ENCODE data around the gene EEF1AKMT4.

Gene EEF1AKMT4

GRCh38 chr3:184249412-184250166, at the start of gene EEF1AKMT4:
Gene EEF1AKMT4 (plus strand): TSS chr3:184249672. CDS start chr3:184249695, 23 bp downstream.
- DNase-seq, result peak; percentile 98

DNA sequence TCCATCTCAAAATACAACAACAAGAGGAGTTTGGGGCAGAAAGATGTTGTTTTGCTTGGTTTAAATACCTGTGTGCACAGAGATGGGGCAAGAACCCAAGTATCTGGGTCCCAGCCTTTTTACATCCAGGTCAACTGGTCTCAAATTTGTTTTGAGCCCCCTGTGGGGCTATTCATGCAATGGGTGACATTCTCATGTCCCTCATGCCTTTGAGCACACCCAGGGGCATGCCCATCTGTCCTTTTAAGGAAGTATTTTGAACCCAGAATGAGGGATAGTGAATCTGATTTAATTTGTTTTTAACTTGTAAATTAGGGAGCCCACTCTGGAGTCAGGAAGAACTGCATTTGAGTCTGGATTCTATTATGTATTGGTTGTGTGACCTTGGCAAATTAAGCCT, 48.6 kb upstream of the EEF1AKMT4 start:
- DNase-seq, result no peak

GRCh38 chr3:184203526-184203925, 45.9 kb upstream of the EEF1AKMT4 start:
- no peak for DNase-seq

DNA sequence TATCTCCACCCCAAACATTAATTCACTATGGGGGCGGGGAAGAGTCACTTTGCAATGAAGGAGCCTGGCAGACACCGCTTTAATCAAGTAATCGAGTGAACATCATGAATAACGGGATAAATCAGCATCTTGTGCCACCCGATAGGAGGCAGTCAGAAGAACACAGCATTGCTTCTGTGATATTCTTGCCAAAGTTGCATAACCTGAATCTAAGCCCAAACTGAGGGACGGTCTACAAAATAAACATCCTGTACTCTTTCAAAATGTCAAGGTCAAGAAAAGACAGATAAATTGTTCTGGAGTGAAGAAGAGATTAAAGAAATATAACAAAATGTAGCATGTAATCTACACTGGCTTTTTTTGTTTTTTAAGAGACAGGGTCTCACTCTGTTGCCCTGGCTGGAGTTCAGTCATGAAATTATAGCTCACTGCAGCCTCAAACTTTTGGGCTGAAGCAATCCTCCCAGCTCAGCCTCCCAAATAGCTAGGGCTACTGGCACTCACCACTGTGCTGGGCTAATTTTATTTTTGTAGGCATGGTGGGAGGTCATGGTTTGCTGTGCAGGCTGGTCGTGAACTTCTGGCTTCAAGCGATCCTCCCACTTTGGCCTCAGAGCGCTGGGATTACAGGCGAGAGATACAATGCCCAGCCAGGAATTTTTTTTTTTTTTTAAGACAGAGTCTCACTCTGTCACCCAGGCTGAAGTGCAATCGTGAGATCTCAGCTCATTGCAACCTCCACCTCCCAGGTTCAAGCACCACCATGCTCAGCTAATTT, 40.1 kb upstream of the EEF1AKMT4 start:
- no peak for DNase-seq

DNA sequence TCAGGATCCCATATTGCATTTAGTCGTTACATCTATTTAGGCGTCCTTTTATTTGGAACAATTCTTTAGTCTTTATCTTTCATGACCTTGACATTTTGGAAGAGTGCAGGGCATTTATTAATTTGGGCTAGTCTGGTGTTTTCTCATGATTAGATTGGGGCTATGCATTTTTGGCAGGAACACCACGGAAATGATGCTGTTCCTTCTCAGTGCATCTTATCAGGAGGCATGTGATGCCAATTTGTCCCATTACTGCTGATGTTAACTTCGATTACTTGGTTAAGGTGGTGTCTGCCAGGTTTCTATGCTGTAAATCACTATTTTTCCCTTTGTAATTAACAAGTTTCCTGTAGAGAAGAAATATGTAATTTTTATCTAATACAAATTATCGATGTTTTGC, 38.2 kb upstream of the EEF1AKMT4 start:
- DNase-seq, result no peak

- no peak for DNase-seq
Measured at GRCh38 chr3:184211718-184212117, 37.8 kb upstream of the EEF1AKMT4 start.

DNA sequence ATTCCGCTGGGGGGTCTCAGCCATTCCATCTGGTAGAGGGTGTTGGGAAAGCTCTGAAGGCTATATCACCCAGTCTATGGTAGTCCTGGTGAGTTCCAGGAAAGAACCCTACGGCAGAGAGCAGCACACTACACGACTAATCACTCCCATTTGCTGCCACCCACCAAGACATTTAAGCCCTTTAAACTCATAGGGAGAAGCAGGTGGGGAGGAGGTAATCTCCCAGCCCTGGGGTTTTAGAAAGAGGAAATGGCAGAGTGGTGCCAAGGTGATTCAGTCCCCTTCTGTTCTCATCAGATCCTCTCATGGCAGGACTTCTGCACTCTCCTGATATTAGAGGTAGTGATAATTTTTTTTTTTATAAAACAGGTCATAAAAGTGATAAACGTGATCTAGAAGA, 30.7 kb upstream of the EEF1AKMT4 start:
- no peak for DNase-seq

DNA sequence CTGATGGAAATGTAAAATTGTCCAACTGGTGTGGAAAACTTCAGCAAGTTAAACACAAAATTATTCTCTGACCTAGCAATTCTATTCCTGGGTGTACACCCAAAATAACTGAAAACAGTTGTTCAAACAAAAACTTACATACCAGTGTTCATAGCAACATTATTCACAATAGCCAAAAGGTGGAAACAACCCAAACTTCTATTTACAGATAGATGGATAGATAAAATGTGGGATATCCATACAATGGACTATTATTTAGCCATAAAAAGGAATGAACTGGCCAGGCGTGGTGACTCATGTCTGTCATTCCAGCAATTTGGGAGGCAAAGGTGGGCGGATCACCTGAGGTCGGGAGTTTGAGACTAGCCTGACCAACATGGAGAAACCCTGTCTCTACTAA, 27.0 kb upstream of the EEF1AKMT4 start:
- DNase-seq, result no peak

DNA sequence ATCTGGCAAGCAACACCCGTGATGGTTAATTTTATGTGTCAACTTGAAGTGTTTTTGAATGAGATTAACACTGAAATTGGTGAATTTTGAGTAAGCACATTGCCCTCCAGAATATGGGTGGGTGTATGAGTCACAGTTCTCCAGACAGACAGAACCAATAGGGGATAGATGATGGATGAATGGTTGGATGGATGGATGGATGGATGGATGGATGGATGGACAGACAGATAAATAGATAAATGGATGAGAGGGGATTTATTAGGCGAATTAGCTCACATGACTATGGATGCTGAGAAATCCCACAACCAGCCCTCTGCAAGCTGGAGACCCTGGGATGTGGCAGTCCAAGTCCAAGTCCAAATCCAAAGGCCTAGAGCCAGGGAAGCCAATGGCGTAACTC, 25.5 kb upstream of the EEF1AKMT4 start:
- no peak for DNase-seq

DNA sequence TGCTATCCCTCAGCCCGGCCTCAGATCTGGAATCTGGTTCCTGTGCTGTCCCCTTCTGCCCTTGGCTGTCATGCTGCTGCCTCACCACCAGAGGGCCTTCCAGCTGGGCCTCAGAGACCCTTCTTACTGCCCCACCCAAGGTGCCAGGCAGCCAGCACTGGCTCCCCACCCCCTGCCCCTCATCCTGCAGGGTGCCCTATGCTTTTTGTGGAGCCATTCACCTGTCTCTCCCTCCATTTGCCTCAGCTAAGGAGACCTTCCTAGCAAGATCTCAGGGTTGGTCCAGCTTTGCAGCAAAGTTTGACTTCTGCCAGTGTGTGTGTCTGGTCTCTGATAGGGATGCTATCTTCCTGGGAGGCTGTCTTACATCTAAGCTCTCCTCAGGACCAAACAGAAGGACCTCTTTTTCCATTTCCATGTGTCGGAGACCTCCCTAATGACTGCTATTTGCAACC, 22.0 kb upstream of the EEF1AKMT4 start:
- peak; percentile 11 for DNase-seq

DNA sequence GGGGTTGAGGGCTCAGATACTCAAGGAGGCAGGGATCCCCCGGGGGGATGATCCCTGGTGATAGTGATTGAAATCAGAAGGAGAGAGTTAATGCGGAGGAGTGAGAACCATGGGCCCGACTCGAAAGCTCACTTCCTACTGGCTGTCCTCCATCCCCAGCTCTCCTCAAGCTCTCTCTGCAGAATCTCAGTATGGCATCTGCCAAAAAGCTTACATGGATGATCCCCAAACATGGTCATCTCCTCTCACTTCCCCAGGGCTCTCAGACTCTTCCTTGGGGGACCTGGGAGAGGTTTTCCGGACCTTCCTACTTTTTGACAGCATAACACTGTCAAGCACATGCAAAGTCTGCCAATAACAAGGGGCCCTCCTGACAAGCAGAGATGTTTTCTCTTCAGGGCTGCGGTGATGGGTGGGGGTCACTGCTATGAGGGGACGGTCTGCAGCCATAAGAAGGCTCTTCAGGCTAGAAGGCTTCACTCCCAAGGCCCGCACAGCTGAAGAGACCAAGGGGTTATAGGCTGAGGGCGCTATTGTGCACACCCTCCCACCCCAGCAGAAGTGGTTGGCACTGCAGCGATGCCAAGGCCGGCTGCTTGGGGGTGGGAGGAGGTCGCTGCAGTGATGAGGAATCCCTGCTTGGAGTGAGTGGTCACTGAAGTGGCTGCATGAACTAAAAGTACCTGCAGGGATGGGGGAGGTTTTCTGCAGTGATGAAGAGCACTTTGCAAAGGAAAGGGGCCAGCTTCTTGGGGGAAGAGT, 20.9 kb upstream of the EEF1AKMT4 start:
- no peak for DNase-seq

DNA sequence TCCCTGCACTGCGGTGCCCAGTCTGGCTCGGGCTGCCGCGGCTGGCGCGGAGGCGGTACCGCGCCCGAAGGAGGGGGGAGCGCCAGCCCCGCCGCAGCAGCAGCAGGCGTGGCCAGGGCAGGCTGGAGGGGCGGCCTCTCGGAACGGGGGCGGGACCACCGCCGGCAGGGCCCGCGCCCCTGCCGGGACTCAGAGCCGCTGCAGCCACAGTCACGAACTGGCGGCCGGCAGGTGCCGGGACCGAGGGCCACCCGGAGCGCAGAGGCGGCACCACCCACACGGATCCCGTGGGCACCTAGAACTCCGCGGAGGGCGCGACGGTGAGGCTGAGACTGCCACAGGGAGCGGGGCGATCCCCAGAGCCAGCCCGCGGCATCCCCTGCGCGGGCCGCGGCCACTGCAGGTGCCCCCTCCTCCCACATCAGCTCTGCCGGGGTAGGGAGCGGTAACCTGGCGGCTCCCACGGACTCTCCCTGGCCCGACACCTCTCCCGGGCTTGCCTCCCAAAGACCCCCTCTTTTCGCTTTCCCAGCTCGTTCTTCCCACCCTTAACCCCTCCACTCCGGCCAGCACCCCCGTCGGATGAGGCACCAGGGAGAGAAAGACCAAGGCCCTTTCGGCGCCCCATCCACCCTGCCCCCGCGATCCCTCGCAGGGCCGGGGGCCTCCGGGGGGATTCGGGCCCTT, 19.9 kb upstream of the EEF1AKMT4 start, which contains the start of gene VWA5B2:
TSS of gene VWA5B2 (plus strand) at position 192 of the 687 bp plus-strand sequence. CDS start 944 bp downstream, outside the sequence.
- peak; percentile 33 for DNase-seq

DNA sequence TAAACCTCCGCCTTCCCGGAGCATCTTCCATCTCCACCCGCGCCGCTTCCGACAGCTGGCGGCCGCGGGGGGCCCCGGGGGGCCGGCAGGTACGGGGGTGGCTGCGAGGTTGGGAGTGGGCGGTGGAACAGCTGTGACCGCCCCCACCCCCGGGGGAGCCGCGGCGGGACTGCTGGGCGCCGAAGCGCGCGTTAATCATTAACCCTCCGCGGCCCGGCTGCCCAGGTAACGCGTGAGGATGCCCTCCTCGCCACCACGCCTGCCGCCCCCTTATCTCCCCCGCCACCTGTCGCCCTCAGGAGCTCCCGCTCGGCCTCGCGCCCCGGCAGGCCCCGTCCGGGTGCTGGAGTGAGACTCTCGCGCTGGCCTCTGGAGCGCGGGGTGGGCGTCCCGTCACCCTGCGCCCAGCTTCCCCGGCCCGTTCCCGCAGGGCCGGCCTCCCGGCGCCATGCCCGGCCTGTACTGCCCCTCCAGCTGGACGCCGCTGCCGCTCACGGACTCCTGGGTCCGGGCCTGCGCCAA, 19.3 kb upstream of the EEF1AKMT4 start:
- DNase-seq, result no peak

DNA sequence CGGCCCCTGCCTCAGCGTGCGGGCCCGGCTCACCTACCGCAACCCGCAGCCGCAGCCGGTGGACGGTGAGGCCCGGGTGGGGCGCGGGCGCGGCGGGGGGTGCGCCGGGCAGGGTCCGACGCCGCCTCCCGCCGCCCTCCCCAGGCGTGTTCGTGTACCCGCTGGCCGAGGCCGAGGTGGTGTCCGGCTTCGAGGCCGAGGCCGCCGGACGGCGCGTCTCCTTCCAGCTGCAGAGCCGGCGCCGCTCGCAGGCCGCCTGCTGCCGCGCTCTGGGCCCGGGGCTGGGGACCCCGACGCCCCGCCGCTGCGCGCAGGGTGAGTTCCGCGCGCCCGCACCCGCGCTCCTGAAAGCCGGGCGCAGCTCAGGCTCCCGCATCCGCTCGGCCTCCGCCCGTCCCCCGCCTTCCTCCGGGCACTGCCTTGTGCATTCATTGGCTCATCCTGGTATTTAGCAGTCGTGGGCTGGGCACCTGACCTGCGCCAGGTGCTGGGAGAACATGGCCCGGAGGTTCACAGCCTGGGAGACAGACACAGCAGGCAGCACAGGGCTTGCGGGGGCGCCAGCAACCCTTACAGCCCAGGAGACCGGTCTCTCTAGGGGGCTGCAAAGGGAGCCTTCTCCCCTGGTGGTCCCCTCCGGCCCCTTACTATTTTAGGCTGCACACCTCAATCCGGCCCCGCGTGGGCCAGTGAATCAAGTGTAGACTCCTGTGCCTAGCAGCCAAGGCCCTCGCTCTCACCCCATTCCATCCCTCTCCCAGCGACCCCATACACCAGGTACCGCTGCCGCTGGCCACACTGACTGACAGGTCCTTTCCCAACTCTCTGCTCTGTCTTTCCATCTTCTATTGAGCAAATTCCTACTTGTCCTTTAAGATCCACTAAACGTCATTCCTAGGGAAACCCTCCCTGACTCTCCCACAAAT, 18.6 kb upstream of the EEF1AKMT4 start:
- DNase-seq, result no peak

- DNase-seq, result no peak
Measured at GRCh38 chr3:184231671-184232070, 17.8 kb upstream of the EEF1AKMT4 start.

DNA sequence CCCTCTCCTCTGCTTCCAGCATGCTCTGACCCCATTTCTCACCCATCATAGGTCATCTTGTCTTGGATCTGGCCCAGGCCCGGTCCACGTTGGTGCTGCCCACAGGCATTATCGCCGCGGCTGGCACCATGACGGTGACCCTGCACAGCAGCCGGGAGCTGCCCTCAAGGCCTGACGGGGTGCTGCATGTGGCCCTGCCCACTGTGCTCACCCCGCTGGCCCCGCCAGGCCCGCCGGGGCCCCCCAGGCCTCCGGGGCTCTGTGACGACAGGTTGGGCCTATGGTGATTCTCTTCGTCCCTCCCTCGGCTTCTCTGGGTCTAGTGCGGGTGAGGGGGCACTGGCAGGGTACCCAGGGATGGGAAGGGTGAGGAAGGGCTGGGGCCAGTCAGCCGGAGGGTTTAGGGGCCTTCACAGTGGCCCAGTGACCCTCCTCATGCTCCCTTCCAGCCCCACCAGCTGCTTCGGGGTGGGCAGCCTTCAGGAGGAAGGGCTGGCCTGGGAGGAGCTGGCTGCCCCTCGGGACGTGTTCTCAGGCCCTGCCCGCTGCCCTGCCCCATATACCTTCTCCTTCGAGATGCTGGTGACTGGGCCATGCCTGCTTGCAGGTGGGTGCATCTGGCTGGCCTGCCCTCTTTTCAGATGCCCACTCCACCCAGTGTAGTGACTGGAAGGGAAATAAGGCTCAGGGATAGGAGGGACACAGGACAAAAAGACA, 16.2 kb upstream of the EEF1AKMT4 start:
- DNase-seq, result no peak

DNA sequence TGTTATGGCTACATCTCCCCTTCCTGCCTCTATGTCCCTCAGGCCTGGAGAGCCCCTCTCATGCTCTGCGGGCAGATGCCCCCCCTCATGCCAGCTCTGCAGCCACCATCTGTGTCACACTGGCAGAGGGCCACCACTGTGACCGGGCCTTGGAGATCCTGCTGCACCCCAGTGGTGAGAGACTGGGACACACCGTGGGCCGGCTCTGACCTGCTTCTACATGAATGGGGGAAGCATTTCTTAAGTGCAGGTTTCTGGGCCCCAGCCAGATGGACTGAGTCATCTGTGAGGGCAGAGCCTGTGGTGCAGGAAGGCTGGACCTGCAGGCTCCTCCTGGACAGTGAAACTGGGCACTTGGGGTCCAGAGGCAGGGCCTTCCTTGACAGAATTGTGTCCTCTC, 15.2 kb upstream of the EEF1AKMT4 start:
- peak; percentile 57 for DNase-seq

DNA sequence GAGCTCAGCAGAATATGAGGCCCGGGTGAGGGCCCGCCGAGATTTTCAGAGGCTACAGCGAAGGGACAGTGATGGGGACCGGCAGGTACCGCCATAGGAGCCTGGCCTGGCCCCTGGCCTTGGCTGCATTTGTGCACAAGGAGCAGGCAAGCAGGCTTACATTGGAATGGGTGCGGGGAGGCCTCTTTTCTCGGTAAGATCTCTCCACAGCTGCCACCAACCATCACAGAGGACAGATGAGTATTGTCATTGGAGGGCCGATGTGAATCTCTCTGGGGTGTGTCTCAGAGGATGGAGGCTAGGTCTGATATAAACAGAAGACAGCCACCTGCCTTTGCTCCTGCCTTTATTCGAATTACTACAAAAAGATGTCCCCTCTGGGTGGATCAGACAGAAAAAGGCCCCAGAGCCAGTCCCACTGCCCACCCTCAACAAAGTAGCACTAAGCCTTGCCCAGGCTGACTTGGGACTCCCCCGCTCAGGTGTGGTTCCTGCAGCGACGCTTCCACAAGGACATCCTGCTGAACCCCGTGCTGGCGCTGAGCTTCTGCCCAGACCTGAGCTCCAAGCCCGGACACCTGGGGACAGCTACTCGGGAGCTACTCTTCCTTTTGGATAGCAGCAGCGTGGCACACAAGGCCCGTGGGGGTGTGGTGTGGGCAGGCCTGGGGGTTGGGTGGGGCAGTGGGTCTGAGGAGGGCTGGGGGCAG, 14.6 kb upstream of the EEF1AKMT4 start:
- DNase-seq, result no peak

DNA sequence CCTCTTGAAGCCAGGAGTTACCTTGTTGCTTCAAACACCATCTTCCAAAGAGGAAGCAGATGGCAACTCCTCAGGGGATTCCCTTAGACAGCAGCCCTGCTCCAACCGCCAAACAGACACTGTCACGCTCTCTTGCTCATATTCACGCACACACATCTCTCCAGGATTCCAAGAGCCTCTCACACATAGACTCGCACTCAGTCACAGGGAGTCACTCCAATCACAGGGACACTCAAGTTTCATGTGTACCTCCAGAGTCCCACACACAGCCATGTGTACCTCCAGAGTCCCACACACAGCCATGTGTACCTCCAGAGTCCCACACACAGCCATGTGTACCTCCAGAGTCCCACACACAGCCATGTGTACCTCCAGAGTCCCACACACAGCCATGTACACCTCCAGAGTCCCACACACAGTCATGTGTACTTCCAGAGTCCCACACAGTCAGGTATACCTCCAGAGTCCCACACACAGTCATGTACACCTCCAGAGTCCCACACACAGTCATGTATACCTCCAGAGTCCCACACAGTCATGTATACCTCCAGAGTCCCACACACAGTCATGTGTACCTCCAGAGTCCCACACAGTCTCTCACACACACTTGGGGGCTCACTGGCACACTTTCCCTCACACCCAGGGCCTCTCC, 14.0 kb upstream of the EEF1AKMT4 start:
- DNase-seq, result no peak

Data from fibroblast of skin of right biceps (primary cell).